T-helper 1 cell treated with Interleukin-12 subunit alpha and Interleukin-12 subunit beta and Interleukin-4 antibody, amounts not matched to agents 30 μg/mL and 1 μg/mL, for 36 hours (primary cell): ENCODE results near the gene TMEM87A.
"Not testable (repeated sequence)": the region's sequence is repeated elsewhere in the genome, so short reads cannot be mapped to it uniquely, and the experiment has no call there.

Experiments used
- H3K27ac Mint-ChIP-seq: one replicate; pipeline ENCODE4 v1.8.0; 2021; ENCODE audit warnings: mild to moderate bottlenecking, mixed read lengths
- H3K27me3 Mint-ChIP-seq: one replicate; pipeline ENCODE4 v1.8.0; 2021; ENCODE audit warnings: low read depth, mixed read lengths
- H3K36me3 Mint-ChIP-seq: one replicate; pipeline ENCODE4 v1.8.0; 2021; ENCODE audit warnings: low read depth, mixed read lengths
- H3K4me1 Mint-ChIP-seq: one replicate; pipeline ENCODE4 v1.8.0; 2021; ENCODE audit warnings: low read depth, mixed read lengths
- H3K4me3 Mint-ChIP-seq: one replicate; pipeline ENCODE4 v1.8.0; 2021; ENCODE audit warnings: mild to moderate bottlenecking, moderate library complexity, mixed read lengths
- H3K9me3 Mint-ChIP-seq: one replicate; pipeline ENCODE4 v1.8.0; 2021; ENCODE audit warnings: mixed read lengths

Gene TMEM87A

GRCh38 chr15:42272939-42273899, at the start of gene TMEM87A, which contains the start of gene GANC:
Gene TMEM87A, minus strand, starts transcription at chr15:42273433. Its CDS starts 35 bp downstream, at chr15:42273398.
Gene GANC, plus strand, starts transcription at chr15:42273201. Its CDS starts 1,281 bp downstream, at chr15:42274482.
- Mint-ChIP-seq H3K36me3 (peaks cover 19% of the 10 kb centered on the region), H3K27ac (peak within 1 kb of the TSS; percentile 99), H3K4me1 (peaks cover 48% of the 10 kb centered on the region), H3K4me3 (peak within 1 kb of the TSS; percentile 99), H3K27me3 (no peaks in the 10 kb centered on the region), H3K9me3 (no peaks in the 10 kb centered on the region)

GRCh38 chr15:42319206-42319605, 46.0 kb upstream of the TMEM87A start:
- H3K36me3 Mint-ChIP-seq, result peaks cover 25% of the 10 kb centered on the region
- H3K4me1 Mint-ChIP-seq, result no peaks in the 10 kb centered on the region
- H3K9me3 Mint-ChIP-seq, result no peaks in the 10 kb centered on the region
- H3K4me3 Mint-ChIP-seq, result no peak overlapping the region
- H3K27ac Mint-ChIP-seq, result no peak overlapping the region
- H3K27me3 Mint-ChIP-seq, result no peaks in the 10 kb centered on the region

- H3K36me3 Mint-ChIP-seq, result peaks cover 11% of the 10 kb centered on the region
- not testable (repeated sequence) for H3K9me3 Mint-ChIP-seq, H3K27me3 Mint-ChIP-seq, H3K4me1 Mint-ChIP-seq, H3K27ac Mint-ChIP-seq, H3K4me3 Mint-ChIP-seq
Observed at GRCh38 chr15:42316282-42316805, 43.1 kb upstream of the TMEM87A start.

DNA sequence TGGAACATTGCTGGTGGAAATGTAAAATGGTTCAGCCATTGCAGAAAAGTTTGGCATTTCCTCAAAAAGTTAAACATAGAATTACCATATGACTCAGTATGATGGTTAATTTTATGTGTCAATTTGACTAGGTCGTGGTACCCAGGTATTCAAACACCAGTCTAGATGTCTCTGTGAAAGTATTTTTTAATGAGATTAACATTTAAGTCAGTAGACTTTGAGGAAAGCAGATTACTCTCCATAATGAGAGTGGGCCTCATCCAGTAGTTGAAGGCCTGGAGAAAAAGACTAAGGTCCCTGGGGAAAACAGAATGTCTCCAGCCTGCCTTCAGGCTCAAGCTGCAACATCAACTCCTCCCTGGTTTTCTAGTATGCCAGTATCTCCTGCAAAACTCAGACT, 42.3 kb upstream of the TMEM87A start:
- Mint-ChIP-seq H3K36me3 (peaks cover 8% of the 10 kb centered on the region), H3K9me3 (no peaks in the 10 kb centered on the region), H3K4me1 (no peaks in the 10 kb centered on the region), H3K4me3 (no peak overlapping the region), H3K27me3 (no peaks in the 10 kb centered on the region), H3K27ac (no peak overlapping the region)

DNA sequence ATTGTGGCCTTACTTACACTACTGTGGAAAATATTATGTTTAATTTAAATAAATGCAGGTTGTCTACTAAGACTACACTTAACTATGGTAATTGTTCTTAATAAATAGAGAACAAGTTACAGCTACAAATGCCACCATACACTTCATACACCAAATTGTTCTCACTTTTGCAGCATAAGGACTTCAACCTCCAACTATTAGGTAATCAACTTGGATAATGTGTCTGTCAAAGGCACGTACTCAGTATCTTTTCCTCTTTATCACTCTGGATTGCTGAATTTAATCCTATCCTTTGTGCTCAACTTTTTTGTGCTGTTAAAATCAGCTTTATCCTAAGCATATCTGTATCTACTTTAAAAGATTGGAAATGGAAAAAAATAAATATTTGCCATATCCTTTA, 41.6 kb upstream of the TMEM87A start:
- H3K4me1 Mint-ChIP-seq, result no peaks in the 10 kb centered on the region
- no peaks in the 10 kb centered on the region for H3K27me3 Mint-ChIP-seq
- no peak overlapping the region for H3K4me3 Mint-ChIP-seq
- no peaks in the 10 kb centered on the region for H3K9me3 Mint-ChIP-seq
- H3K27ac Mint-ChIP-seq, result no peak overlapping the region
- peaks cover 9% of the 10 kb centered on the region for H3K36me3 Mint-ChIP-seq

DNA sequence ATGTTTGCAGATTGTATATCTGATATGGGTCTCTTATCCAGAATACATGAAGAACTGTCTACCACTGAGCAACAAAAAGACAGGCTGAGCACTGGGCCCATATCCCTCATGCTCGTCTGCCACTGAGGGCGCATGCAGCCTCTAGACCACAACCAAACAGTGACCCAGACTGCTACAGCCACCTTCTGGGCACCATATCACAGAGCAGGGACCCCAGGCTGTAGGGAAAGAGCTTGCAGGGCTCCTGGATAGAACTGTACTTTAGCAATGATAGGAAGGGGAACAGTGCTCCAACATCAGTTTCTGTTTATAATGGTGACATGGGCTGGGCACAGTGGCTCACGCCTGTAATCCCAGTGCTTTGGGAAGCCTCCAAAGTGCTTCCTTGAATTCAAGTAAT, 40.2 kb upstream of the TMEM87A start:
- Mint-ChIP-seq H3K4me1 (no peaks in the 10 kb centered on the region), H3K36me3 (peaks cover 10% of the 10 kb centered on the region), H3K27me3 (no peaks in the 10 kb centered on the region), H3K27ac (no peak overlapping the region), H3K4me3 (no peak overlapping the region), H3K9me3 (no peaks in the 10 kb centered on the region)

DNA sequence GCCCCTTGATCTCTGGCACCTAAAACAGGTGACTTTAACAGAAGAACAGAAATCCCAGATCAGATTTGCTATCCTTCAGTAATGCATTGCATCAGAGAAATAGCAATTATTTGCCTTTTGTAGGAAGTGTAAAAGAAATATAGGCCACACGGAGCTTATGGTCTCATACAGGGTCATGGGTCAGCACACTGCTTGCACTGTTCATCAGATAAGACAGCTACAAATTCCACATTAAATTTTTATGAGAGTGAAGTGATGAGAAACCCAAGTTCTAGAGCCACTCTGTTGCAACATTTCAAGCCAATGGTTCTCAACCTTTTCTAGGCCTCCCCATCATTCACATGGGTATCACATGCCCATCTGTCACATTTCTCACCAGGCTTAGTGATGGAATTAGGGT, 33.4 kb upstream of the TMEM87A start:
- H3K27me3 Mint-ChIP-seq, result no peaks in the 10 kb centered on the region
- no peak overlapping the region for H3K27ac Mint-ChIP-seq
- H3K36me3 Mint-ChIP-seq, result peaks cover 17% of the 10 kb centered on the region
- no peak overlapping the region for H3K4me3 Mint-ChIP-seq
- peaks cover 23% of the 10 kb centered on the region for H3K9me3 Mint-ChIP-seq
- no peaks in the 10 kb centered on the region for H3K4me1 Mint-ChIP-seq

DNA sequence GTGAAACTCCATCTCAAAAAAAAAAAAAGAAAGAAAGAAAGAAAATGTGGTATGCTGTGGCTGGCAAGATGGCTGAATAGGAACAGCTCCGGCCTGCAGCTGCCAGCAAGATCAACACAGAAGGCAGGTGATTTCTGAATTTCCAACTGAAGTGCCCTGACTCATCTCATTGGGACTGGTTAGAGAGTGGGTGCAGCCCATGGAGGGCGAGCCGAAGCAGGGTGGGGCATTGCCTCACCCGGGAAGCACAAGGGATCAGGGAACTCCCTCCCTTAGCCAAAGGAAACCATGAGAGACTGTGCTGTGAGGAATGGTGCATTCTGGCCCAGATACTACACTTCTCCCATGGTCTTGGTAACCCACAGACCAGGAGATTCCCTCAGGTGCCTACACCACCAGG, 27.8 kb upstream of the TMEM87A start:
- not testable (repeated sequence) for H3K27ac Mint-ChIP-seq
- peaks cover 25% of the 10 kb centered on the region for H3K36me3 Mint-ChIP-seq

GRCh38 chr15:42289166-42289565, 15.9 kb upstream of the TMEM87A start:
- Mint-ChIP-seq H3K4me1 (no peaks in the 10 kb centered on the region), H3K4me3 (no peak overlapping the region), H3K36me3 (peaks cover 24% of the 10 kb centered on the region), H3K27ac (no peak overlapping the region), H3K9me3 (no peaks in the 10 kb centered on the region), H3K27me3 (no peaks in the 10 kb centered on the region)

More for the DNA sequence above, 27.8 kb upstream of the TMEM87A start:
- H3K27me3 Mint-ChIP-seq, H3K4me3 Mint-ChIP-seq, H3K4me1 Mint-ChIP-seq: not testable (repeated sequence)
- H3K9me3 Mint-ChIP-seq, result peaks cover 23% of the 10 kb centered on the region

GRCh38 chr15:42287931-42288330, 14.7 kb upstream of the TMEM87A start:
- Mint-ChIP-seq H3K9me3 (no peaks in the 10 kb centered on the region), H3K27ac (no peak overlapping the region), H3K27me3 (no peaks in the 10 kb centered on the region), H3K4me3 (no peak overlapping the region), H3K4me1 (no peaks in the 10 kb centered on the region), H3K36me3 (peaks cover 23% of the 10 kb centered on the region)

GRCh38 chr15:42286445-42287029, 13.3 kb upstream of the TMEM87A start:
- Mint-ChIP-seq H3K4me1 (no peaks in the 10 kb centered on the region), H3K27ac (no peak overlapping the region), H3K27me3 (no peaks in the 10 kb centered on the region), H3K9me3 (no peaks in the 10 kb centered on the region), H3K36me3 (peaks cover 25% of the 10 kb centered on the region), H3K4me3 (no peak overlapping the region)

GRCh38 chr15:42285034-42285433, 11.8 kb upstream of the TMEM87A start:
- Mint-ChIP-seq H3K4me3 (no peak overlapping the region), H3K9me3 (no peaks in the 10 kb centered on the region), H3K36me3 (peaks cover 26% of the 10 kb centered on the region), H3K27ac (no peak overlapping the region), H3K27me3 (no peaks in the 10 kb centered on the region), H3K4me1 (no peaks in the 10 kb centered on the region)

- peaks cover 24% of the 10 kb centered on the region for H3K36me3 Mint-ChIP-seq
- H3K4me1 Mint-ChIP-seq, result peaks cover 2% of the 10 kb centered on the region
- no peak overlapping the region for H3K27ac Mint-ChIP-seq
- H3K9me3 Mint-ChIP-seq, result no peaks in the 10 kb centered on the region
- H3K4me3 Mint-ChIP-seq, result no peak overlapping the region
- no peaks in the 10 kb centered on the region for H3K27me3 Mint-ChIP-seq
Observed at GRCh38 chr15:42284551-42284950, 11.3 kb upstream of the TMEM87A start.

DNA sequence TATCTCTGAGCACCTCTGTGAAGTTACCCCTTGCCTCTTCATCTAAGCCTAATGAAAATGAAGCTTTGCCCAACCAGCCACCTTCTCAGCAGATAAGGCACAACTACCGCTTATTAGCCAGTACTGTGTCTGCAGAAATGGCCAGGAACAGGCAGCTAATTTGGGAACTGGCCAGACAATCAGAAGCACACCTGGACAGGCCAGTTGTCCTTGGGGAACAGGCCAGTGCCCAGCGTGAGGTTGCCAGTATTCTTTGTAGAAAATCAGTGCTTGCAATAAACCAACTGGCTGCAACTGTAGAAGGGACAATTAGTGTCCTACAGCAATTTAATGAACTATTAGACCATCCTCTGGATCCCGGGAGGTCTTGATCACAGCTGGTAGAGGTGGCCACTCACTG, 10.4 kb upstream of the TMEM87A start:
- Mint-ChIP-seq H3K27ac (no peak overlapping the region), H3K27me3 (no peaks in the 10 kb centered on the region), H3K4me1 (peaks cover 8% of the 10 kb centered on the region), H3K36me3 (peaks cover 21% of the 10 kb centered on the region), H3K9me3 (no peaks in the 10 kb centered on the region), H3K4me3 (no peak overlapping the region)

DNA sequence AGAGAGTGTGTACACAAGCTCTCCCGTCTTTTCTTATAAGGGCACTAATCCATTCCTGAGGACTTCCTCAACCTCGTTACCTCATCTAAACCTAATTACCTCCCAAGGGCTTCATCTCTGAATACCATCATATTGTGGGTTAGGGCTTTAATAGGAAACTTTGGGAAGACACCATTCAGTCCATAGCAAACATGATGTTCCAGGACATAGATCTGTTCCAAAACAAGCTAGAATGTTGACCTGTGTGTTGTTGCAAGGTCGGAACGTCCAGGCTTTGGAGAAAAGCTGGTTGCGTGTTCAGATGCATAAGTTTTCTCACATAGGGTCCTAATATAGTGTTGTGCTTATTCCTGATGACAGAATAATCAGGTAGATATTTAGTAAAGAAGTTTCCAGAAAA, 9.7 kb upstream of the TMEM87A start:
- Mint-ChIP-seq H3K4me1 (peaks cover 10% of the 10 kb centered on the region), H3K36me3 (peaks cover 21% of the 10 kb centered on the region), H3K27ac (no peak overlapping the region), H3K4me3 (no peak overlapping the region), H3K27me3 (no peaks in the 10 kb centered on the region), H3K9me3 (no peaks in the 10 kb centered on the region)
